SK-N-SH treated with all-trans-retinoic acid at 6 μM for 48 hours (cell line): ENCODE results near the gene ASAP2.

Source experiments
- ATAC-seq: fragments of 200-7000 bp; cut with Tn5 transposase; 3 replicates; pipeline ENCODE4 v1.9.1; 2020; ENCODE audit warnings: mild to moderate bottlenecking, moderate library complexity
- ARNTL ChIP-seq: fragments of 450-650 bp; formaldehyde crosslinking; IDR thresholded peaks from 2 replicates; pipeline ENCODE4 v1.5.0; 2020; ENCODE audit warnings: low read depth, mild to moderate bottlenecking, moderate library complexity, borderline replicate concordance
- BACH2 ChIP-seq: fragments of 250-450 bp; sonication (Bioruptor Pico); IDR thresholded peaks from 2 replicates; pipeline ENCODE4 v1.9.0; 2021; ENCODE audit warnings: mild to moderate bottlenecking, borderline replicate concordance
- CSDC2 ChIP-seq: fragments of 250-450 bp; sonication (Bioruptor Pico); IDR thresholded peaks from 2 replicates; pipeline ENCODE4 v1.5.0; 2020; ENCODE audit warnings: mild to moderate bottlenecking, moderate library complexity
- GLIS3 ChIP-seq: fragments of 250-450 bp; sonication (Bioruptor Pico); IDR thresholded peaks from 2 replicates; pipeline ENCODE4 v1.5.0; 2020; ENCODE audit warnings: mild to moderate bottlenecking, moderate library complexity
- ISL1 ChIP-seq: fragments of 250-450 bp; sonication (Bioruptor Pico); IDR thresholded peaks from 2 replicates; pipeline ENCODE4 v2.1.2; 2022; ENCODE audit warnings: mild to moderate bottlenecking, moderate library complexity
- OSR1 ChIP-seq: fragments of 250-450 bp; sonication (Bioruptor Pico); IDR thresholded peaks from 2 replicates; pipeline ENCODE4 v1.8.0; 2022; ENCODE audit warnings: moderate library complexity, mild to moderate bottlenecking, inconsistent platforms
- PPARA ChIP-seq: fragments of 250-450 bp; sonication (Bioruptor Pico); IDR thresholded peaks from 2 replicates; pipeline ENCODE4 v1.5.0; 2020; ENCODE audit warnings: mild to moderate bottlenecking, borderline replicate concordance
- RARB ChIP-seq: fragments of 250-450 bp; sonication (Bioruptor Pico); IDR thresholded peaks from 2 replicates; pipeline ENCODE4 v1.8.0; 2021; ENCODE audit warnings: mild to moderate bottlenecking, moderate library complexity
- SNAI2 ChIP-seq: fragments of 250-450 bp; sonication (Bioruptor Pico); IDR thresholded peaks from 2 replicates; pipeline ENCODE4 v1.5.0; 2020; ENCODE audit warnings: mild to moderate bottlenecking, moderate library complexity
- TCF4 ChIP-seq: fragments of 250-450 bp; sonication (Bioruptor Pico); IDR thresholded peaks from 2 replicates; pipeline ENCODE4 v1.8.0; 2021; ENCODE audit warnings: mild to moderate bottlenecking, moderate library complexity, borderline replicate concordance
- TOX ChIP-seq: fragments of 250-450 bp; sonication (Bioruptor Pico); IDR thresholded peaks from 2 replicates; pipeline ENCODE4 v1.8.0; 2021; ENCODE audit warnings: mild to moderate bottlenecking, moderate library complexity, borderline replicate concordance
- ZC3H10 ChIP-seq: fragments of 250-450 bp; sonication (Bioruptor Pico); IDR thresholded peaks from 2 replicates; pipeline ENCODE4 v1.5.1; 2021; ENCODE audit warnings: mild to moderate bottlenecking, moderate library complexity
- ZFP3 ChIP-seq: fragments of 250-450 bp; sonication (Bioruptor Pico); IDR thresholded peaks from 2 replicates; pipeline ENCODE4 v1.5.0; 2020; ENCODE audit warnings: mild to moderate bottlenecking, moderate library complexity
- ZFP30 ChIP-seq: fragments of 450-650 bp; formaldehyde crosslinking; IDR thresholded peaks from 2 replicates; pipeline ENCODE4 v1.5.0; 2022; ENCODE audit warnings: mild to moderate bottlenecking, moderate library complexity
- ZNF565 ChIP-seq: fragments of 450-650 bp; formaldehyde crosslinking; conservative IDR thresholded peaks from 2 replicates; pipeline ENCODE4 v1.5.0; 2020; ENCODE audit warnings: low read depth, mild to moderate bottlenecking, moderate library complexity
- ZNF70 ChIP-seq: fragments of 450-650 bp; formaldehyde crosslinking; IDR thresholded peaks from 2 replicates; pipeline ENCODE4 v1.5.0; 2020; ENCODE audit warnings: mild to moderate bottlenecking, moderate library complexity
- ZNF8 ChIP-seq: fragments of 450-650 bp; formaldehyde crosslinking; IDR thresholded peaks from 2 replicates; pipeline ENCODE4 v1.5.0; 2020; ENCODE audit warnings: mild to moderate bottlenecking, moderate library complexity
- TF ChIP-seq, protein P1 (sequence below): fragments of 250-450 bp; sonication (Bioruptor Pico); IDR thresholded peaks from 2 replicates; pipeline ENCODE4 v1.8.0; 2021; ENCODE audit warnings: low read depth, mild to moderate bottlenecking, moderate library complexity, borderline replicate concordance
- TF ChIP-seq, protein P2 (sequence below): fragments of 250-450 bp; sonication (Bioruptor Pico); IDR thresholded peaks from 2 replicates; pipeline ENCODE4 v1.8.0; 2020; ENCODE audit warnings: mild to moderate bottlenecking, moderate library complexity, borderline replicate concordance
- TF ChIP-seq, protein P3 (sequence below): fragments of 250-450 bp; sonication (Bioruptor Pico); IDR thresholded peaks from 2 replicates; pipeline ENCODE4 v1.5.0; 2020; ENCODE audit warnings: mild to moderate bottlenecking, moderate library complexity

The ASAP2 gene

DNA sequence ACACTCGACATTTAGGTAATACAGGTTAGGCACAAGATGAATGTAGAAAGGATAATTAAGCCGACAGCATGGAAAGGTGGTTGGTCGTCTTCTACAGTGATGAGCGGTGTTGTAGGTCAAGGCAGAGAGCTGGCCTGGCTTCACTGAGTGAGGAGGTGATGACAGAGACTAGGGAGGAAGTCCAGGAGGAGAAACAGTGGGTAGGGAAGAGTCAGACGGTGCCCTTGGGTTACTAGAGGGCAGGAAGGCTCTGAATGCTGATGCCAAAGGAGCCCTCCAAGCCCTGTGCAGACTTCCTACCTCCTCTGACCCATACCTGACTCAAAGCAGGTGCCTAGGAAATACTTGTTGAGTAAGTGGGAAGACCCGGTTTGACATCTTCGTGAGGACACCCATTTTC lies 116.0 kb downstream of the ASAP2 start:
- TF ChIP-seq ISL1, result no peak
- TF ChIP-seq, protein P1, sequence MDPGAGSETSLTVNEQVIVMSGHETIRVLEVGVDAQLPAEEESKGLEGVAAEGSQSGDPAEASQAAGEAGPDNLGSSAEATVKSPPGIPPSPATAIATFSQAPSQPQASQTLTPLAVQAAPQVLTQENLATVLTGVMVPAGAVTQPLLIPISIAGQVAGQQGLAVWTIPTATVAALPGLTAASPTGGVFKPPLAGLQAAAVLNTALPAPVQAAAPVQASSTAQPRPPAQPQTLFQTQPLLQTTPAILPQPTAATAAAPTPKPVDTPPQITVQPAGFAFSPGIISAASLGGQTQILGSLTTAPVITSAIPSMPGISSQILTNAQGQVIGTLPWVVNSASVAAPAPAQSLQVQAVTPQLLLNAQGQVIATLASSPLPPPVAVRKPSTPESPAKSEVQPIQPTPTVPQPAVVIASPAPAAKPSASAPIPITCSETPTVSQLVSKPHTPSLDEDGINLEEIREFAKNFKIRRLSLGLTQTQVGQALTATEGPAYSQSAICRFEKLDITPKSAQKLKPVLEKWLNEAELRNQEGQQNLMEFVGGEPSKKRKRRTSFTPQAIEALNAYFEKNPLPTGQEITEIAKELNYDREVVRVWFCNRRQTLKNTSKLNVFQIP (CRISPR knock-in tag), result no peak
- TF ChIP-seq TCF4 (CRISPR knock-in tag), result no peak
- ATAC-seq, result no peak

DNA sequence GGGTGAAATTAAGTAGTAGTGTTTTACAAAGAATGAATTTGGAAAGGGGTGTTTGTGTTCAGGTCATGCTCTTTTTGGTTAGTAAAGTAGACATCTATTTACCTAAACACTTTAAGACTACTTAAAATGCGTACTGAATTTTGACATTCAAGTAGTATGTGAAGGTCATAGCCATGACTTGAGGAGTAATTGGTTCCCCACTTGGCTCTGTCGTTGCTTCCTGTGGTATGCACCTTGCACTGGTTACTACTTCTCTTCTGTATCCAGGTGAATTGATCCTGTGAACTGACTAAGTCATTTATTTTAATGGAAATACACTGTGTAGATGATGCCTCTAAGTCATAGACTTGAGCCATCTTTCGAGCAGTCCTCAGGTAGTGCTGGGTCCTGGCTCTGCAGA lies 118.8 kb downstream of the ASAP2 start:
- TF ChIP-seq ZNF565 (CRISPR knock-in tag) (no peak), SNAI2 (CRISPR knock-in tag) (no peak), ISL1 (no peak), ZNF70 (CRISPR knock-in tag) (no peak), ZNF8 (CRISPR knock-in tag) (no peak), CSDC2 (no peak), TOX (no peak), GLIS3 (CRISPR knock-in tag) (no peak), OSR1 (CRISPR knock-in tag) (no peak), RARB (CRISPR knock-in tag) (no peak), ZFP3 (CRISPR knock-in tag) (no peak)
- TF ChIP-seq, protein P2, sequence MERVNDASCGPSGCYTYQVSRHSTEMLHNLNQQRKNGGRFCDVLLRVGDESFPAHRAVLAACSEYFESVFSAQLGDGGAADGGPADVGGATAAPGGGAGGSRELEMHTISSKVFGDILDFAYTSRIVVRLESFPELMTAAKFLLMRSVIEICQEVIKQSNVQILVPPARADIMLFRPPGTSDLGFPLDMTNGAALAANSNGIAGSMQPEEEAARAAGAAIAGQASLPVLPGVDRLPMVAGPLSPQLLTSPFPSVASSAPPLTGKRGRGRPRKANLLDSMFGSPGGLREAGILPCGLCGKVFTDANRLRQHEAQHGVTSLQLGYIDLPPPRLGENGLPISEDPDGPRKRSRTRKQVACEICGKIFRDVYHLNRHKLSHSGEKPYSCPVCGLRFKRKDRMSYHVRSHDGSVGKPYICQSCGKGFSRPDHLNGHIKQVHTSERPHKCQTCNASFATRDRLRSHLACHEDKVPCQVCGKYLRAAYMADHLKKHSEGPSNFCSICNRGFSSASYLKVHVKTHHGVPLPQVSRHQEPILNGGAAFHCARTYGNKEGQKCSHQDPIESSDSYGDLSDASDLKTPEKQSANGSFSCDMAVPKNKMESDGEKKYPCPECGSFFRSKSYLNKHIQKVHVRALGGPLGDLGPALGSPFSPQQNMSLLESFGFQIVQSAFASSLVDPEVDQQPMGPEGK, result no peak
- TF ChIP-seq, protein P1 (CRISPR knock-in tag), result no peak
- TF ChIP-seq, protein P3, sequence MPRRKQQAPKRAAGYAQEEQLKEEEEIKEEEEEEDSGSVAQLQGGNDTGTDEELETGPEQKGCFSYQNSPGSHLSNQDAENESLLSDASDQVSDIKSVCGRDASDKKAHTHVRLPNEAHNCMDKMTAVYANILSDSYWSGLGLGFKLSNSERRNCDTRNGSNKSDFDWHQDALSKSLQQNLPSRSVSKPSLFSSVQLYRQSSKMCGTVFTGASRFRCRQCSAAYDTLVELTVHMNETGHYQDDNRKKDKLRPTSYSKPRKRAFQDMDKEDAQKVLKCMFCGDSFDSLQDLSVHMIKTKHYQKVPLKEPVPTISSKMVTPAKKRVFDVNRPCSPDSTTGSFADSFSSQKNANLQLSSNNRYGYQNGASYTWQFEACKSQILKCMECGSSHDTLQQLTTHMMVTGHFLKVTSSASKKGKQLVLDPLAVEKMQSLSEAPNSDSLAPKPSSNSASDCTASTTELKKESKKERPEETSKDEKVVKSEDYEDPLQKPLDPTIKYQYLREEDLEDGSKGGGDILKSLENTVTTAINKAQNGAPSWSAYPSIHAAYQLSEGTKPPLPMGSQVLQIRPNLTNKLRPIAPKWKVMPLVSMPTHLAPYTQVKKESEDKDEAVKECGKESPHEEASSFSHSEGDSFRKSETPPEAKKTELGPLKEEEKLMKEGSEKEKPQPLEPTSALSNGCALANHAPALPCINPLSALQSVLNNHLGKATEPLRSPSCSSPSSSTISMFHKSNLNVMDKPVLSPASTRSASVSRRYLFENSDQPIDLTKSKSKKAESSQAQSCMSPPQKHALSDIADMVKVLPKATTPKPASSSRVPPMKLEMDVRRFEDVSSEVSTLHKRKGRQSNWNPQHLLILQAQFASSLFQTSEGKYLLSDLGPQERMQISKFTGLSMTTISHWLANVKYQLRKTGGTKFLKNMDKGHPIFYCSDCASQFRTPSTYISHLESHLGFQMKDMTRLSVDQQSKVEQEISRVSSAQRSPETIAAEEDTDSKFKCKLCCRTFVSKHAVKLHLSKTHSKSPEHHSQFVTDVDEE, result no peak

DNA sequence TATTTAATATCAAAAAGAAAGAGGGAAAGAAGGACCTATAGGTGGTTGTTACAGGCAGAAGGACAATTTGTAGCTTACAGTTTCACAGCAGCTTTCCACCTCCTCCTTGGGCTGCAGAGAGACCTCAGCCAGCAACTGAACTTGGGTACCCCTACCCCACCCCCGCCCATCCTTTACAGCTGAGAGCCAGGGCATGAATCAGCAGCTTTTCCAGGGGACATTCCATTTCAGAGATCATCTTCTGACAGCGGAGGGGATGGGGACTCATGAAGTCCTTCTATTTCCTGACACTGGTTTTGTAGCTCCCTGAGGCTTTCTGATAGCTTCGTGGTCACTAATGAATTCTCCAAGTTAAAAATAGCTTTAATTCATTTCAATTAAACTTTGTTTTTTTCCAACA lies 120.4 kb downstream of the ASAP2 start:
- TF ChIP-seq ZNF565 (CRISPR knock-in tag) (no peak), BACH2 (CRISPR knock-in tag) (no peak), GLIS3 (CRISPR knock-in tag) (no peak), PPARA (no peak), TCF4 (CRISPR knock-in tag) (no peak), OSR1 (CRISPR knock-in tag) (no peak), ZC3H10 (no peak), ZFP3 (CRISPR knock-in tag) (no peak), ZNF70 (CRISPR knock-in tag) (no peak), SNAI2 (CRISPR knock-in tag) (no peak), ZFP30 (CRISPR knock-in tag) (no peak), ZNF8 (CRISPR knock-in tag) (no peak), ARNTL (CRISPR knock-in tag) (no peak), CSDC2 (no peak)
- TF ChIP-seq, protein P3, result no peak
- TF ChIP-seq, protein P2, result no peak
- ATAC-seq, result peak; percentile 46

More for the DNA sequence above, 118.8 kb downstream of the ASAP2 start:
- ATAC-seq, result no peak
